ENCODE measurements around the gene MAPK11.

The MAPK11 gene

DNA sequence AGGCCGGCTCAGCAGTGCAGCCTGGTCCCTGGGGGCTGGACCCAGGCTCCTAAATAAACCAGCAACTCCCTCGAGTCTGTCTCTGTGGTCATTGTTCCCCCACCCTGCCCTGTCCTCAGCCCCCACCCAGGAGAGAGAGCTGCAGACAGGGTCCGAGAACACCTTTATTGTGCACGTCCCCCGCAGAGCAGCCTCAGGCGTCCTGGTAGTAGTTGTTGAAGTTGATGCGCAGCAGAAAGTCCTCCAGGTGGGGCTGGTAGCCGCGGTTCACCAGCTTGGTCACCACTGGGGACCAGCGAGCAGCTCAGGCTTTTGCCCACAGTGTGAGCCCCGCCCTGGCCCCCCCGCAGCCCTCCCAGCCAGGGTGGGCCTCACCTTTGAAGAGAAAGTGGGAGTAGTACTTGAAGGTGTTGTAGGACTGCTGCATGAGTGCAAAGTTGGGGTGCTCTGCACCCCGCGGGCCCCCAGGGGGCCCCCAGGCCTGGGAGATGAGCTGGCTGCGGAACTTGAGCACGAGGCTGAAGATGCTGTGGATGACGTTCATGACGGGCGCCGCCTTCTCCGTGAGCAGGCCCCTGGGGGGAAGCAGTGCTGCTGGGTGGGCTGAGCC, 52.5 kb downstream of the MAPK11 start:
- TF ChIP-seq POLR2AphosphoS5 (IDR thresholded peaks at IDR 0.05; ENCODE audit: low read depth, low read length) (no peak), SIN3A (IDR thresholded peaks at IDR 0.05; ENCODE audit: borderline replicate concordance, insufficient read depth, low read length) (no peak), FOXP2 (optimal IDR thresholded peaks at IDR 0.05; ENCODE audit: borderline replicate concordance, extremely low read depth, extremely low read length, insufficient read depth) (no peak), TAF1 (IDR thresholded peaks at IDR 0.05; ENCODE audit: borderline replicate concordance, insufficient read depth, low read length) (no peak)
- TF ChIP-seq, protein P1, sequence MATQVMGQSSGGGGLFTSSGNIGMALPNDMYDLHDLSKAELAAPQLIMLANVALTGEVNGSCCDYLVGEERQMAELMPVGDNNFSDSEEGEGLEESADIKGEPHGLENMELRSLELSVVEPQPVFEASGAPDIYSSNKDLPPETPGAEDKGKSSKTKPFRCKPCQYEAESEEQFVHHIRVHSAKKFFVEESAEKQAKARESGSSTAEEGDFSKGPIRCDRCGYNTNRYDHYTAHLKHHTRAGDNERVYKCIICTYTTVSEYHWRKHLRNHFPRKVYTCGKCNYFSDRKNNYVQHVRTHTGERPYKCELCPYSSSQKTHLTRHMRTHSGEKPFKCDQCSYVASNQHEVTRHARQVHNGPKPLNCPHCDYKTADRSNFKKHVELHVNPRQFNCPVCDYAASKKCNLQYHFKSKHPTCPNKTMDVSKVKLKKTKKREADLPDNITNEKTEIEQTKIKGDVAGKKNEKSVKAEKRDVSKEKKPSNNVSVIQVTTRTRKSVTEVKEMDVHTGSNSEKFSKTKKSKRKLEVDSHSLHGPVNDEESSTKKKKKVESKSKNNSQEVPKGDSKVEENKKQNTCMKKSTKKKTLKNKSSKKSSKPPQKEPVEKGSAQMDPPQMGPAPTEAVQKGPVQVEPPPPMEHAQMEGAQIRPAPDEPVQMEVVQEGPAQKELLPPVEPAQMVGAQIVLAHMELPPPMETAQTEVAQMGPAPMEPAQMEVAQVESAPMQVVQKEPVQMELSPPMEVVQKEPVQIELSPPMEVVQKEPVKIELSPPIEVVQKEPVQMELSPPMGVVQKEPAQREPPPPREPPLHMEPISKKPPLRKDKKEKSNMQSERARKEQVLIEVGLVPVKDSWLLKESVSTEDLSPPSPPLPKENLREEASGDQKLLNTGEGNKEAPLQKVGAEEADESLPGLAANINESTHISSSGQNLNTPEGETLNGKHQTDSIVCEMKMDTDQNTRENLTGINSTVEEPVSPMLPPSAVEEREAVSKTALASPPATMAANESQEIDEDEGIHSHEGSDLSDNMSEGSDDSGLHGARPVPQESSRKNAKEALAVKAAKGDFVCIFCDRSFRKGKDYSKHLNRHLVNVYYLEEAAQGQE (IDR thresholded peaks at IDR 0.05; ENCODE audit: insufficient read depth in 1 of 2, low read depth in 2 of 2, low read length in 2 of 2): no peak

DNA sequence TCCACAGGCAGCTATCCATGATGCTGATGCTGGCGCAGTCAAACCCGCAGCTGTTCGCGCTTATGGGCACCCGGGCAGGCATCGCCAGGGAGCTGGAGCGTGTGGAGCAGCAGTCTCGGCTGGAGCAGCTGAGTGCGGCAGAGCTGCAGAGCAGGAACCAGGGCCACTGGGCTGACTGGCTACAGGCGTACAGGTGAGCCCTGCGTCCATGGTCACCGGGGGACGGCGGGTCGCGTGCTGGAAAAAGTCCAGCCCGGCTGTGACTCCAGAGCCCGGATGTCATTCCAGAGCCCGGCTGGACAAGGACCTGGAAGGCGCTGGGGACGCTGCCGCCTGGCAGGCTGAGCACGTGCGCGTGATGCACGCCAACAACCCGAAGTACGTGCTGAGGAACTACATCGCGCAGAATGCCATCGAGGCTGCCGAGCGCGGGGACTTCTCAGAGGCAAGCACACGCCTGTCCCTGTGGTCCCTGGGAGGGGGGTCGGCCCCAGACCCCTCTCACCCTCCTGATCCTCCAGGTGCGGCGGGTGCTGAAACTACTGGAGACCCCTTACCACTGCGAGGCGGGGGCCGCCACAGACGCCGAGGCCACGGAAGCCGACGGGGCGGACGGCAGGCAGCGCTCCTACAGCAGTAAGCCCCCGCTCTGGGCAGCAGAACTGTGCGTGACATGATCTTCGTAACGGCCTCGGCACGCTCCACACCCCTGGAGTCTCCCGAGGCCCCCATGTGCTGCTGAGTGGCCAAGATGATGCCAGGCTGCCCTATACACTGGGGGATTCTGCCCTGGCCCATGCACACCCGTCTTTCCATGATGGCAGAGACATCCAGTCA, 53.3 kb downstream of the MAPK11 start:
- TF ChIP-seq FOXP2 (optimal IDR thresholded peaks at IDR 0.05; ENCODE audit: borderline replicate concordance, extremely low read depth, extremely low read length, insufficient read depth) (no peak), TAF1 (IDR thresholded peaks at IDR 0.05; ENCODE audit: borderline replicate concordance, insufficient read depth, low read length) (no peak), POLR2AphosphoS5 (IDR thresholded peaks at IDR 0.05; ENCODE audit: low read depth, low read length) (no peak), SIN3A (IDR thresholded peaks at IDR 0.05; ENCODE audit: borderline replicate concordance, insufficient read depth, low read length) (no peak)
- TF ChIP-seq, protein P1 (IDR thresholded peaks at IDR 0.05; ENCODE audit: insufficient read depth in 1 of 2, low read depth in 2 of 2, low read length in 2 of 2): no peak

DNA sequence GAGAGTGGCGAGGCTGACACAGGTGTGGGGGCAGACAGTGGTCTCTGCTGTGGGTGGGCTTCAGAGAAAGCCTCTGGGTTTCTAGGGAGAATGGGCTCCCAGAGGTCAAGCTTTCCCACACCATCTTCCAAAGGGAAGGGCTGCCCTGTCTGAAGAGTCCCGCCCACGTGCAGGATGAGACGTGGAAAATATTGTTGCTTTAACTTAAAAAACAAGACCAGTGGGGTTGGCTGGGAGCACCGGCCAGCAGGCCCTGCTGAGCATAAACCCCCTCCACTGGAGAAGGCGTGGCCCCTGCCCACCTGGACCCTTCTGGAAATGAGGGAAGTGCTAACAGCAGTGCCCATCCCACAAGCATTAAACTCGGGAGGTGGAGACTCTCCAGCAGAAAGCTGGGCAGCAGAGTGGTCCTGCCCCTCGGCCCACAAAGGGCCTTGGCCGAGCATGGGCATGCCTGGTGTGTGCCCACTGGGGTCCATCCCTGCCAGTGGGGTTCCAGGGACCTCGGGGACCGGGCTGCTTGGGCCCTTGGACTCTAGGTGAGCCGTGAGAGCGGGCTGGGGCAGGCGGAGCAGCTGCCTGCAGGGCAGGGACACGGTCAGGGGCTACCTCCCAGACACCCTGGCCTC, 54.0 kb downstream of the MAPK11 start:
- no peak for TF ChIP-seq POLR2AphosphoS5 (IDR thresholded peaks at IDR 0.05; ENCODE audit: low read depth, low read length)
- TF ChIP-seq SIN3A (IDR thresholded peaks at IDR 0.05; ENCODE audit: borderline replicate concordance, insufficient read depth, low read length): no peak
- TF ChIP-seq, protein P1 (IDR thresholded peaks at IDR 0.05; ENCODE audit: insufficient read depth in 1 of 2, low read depth in 2 of 2, low read length in 2 of 2): no peak
- no peak for TF ChIP-seq FOXP2 (optimal IDR thresholded peaks at IDR 0.05; ENCODE audit: borderline replicate concordance, extremely low read depth, extremely low read length, insufficient read depth)
- TF ChIP-seq TAF1 (IDR thresholded peaks at IDR 0.05; ENCODE audit: borderline replicate concordance, insufficient read depth, low read length): no peak

DNA sequence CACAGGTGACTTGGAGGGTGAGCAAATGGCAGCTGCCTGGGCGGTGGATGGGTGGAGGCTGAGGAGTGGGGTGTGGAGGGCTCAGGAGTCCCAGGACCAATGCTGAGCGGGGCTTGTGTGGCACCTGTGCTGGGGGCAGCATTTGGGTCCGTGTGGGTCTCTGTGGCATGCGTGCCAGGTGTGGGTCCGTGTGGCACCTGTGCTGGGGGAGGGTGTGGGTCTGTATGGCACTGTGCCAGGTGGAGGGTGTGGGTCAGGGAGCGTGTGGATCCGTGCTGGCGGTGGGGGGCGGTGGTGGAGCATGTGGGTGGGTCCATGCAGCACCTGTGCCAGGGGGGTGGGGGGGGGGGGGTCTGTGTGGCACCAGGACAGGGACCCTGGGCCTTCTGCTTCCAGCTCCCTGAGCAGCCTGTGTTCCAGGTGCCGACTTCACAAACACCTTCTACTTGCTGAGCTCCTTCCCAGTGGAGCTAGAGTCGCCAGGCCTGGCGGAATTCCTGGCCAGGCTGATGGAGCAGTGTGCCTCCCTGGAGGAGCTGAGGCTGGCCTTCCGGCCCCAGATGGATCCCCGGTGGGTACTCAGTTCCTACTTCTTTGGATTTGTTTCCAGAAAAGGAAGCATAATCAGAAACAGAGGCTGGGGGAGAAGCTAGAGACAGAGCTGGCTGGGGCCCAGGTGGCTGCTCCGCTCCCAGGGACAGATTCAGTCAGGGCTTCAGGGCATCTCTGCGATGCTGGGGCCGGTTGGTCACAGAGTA, 54.7 kb downstream of the MAPK11 start:
- no peak for TF ChIP-seq POLR2AphosphoS5 (IDR thresholded peaks at IDR 0.05; ENCODE audit: low read depth, low read length)
- TF ChIP-seq SIN3A (IDR thresholded peaks at IDR 0.05; ENCODE audit: borderline replicate concordance, insufficient read depth, low read length): no peak
- TF ChIP-seq TAF1 (IDR thresholded peaks at IDR 0.05; ENCODE audit: borderline replicate concordance, insufficient read depth, low read length): no peak
- no peak for TF ChIP-seq FOXP2 (optimal IDR thresholded peaks at IDR 0.05; ENCODE audit: borderline replicate concordance, extremely low read depth, extremely low read length, insufficient read depth)
- TF ChIP-seq, protein P1 (IDR thresholded peaks at IDR 0.05; ENCODE audit: insufficient read depth in 1 of 2, low read depth in 2 of 2, low read length in 2 of 2): no peak

Measured in PFSK-1 (cell line).